CD4-positive, alpha-beta T cell (primary cell): Measurements from ENCODE around the gene LINC00237. TPM values are rescaled to one million over a fixed set of nuclear protein-coding genes. Genes with fewer than 3 reads are reported as not detected.

ENCODE experiments used
- ATAC-seq: fragments of 200-7000 bp; cut with Tn5 transposase; one replicate; pipeline ENCODE4 v1.10.0; 2022; ENCODE audit warnings: mild to moderate bottlenecking; ENCODE audit not compliant: poor library complexity
- CTCF ChIA-PET: fragments of 350-600 bp; sonication (Branson Sonifier 250); formaldehyde crosslinking; loops from one replicate; lab custom pipeline; 2021; ENCODE audit warnings: antibody characterized with exemption, inconsistent platforms; lab: Charles Lee
- POLR2A ChIA-PET: fragments of 350-600 bp; sonication (Branson Sonifier 250); formaldehyde crosslinking; loops from one replicate; lab custom pipeline; 2021; ENCODE audit warnings: antibody characterized with exemption, inconsistent platforms; lab: Charles Lee
- DNase-seq, 14 experiments: peaks; one replicate each; pipeline ENCODE4 v3.0.0-alpha.2; 2013 to 2020; ENCODE audit warnings: mixed read lengths in 2 of 14
- H3K27ac ChIP-seq, 2 donors: one replicate each; pipeline versions ENCODE4 v1.5.1 to v1.7.0; 2013; ENCODE audit warnings: low read length in 2 of 2, low read depth in 1 of 2, mild to moderate bottlenecking in 1 of 2
- H3K27me3 ChIP-seq, 2 experiments: 1 replicate in 1 of 2; 2 replicates in 1 of 2; pipeline versions ENCODE4 v1.6.1 to v1.7.0; 2013; ENCODE audit warnings: low read length in 2 of 2, control low read depth in 1 of 2, mild to moderate bottlenecking in 1 of 2, moderate library complexity in 1 of 2; ENCODE audit not compliant: insufficient read depth in 2 of 2, control insufficient read depth in 1 of 2
- H3K36me3 ChIP-seq: one replicate; pipeline ENCODE4 v1.6.1; 2013; ENCODE audit warnings: low read length, control low read depth; ENCODE audit not compliant: insufficient read depth
- H3K4me1 ChIP-seq: one replicate; pipeline ENCODE4 v1.6.1; 2013; ENCODE audit warnings: low read length, control low read depth; ENCODE audit not compliant: insufficient read depth
- H3K4me3 ChIP-seq: one replicate; pipeline ENCODE4 v1.5.1; 2013; ENCODE audit warnings: mild to moderate bottlenecking, low read length, moderate library complexity
- H3K9me3 ChIP-seq, 2 experiments: 1 replicate in 1 of 2; 2 replicates in 1 of 2; pipeline versions ENCODE4 v1.6.1 to v1.7.0; 2013; ENCODE audit warnings: low read length in 2 of 2, mild to moderate bottlenecking in 2 of 2, control low read depth in 1 of 2, moderate library complexity in 1 of 2; ENCODE audit not compliant: control insufficient read depth in 1 of 2, insufficient read depth in 1 of 2
- H3K27ac Mint-ChIP-seq: one replicate; pipeline ENCODE4 v1.8.0; 2020; ENCODE audit warnings: mixed read lengths
- H3K27me3 Mint-ChIP-seq: one replicate; pipeline ENCODE4 v1.8.0; 2021; ENCODE audit warnings: mixed read lengths
- H3K36me3 Mint-ChIP-seq: one replicate; pipeline ENCODE4 v1.8.0; 2021; ENCODE audit warnings: low read depth, mixed read lengths
- H3K4me1 Mint-ChIP-seq: one replicate; pipeline ENCODE4 v1.8.0; 2021; ENCODE audit warnings: low read depth, mixed read lengths
- H3K4me3 Mint-ChIP-seq: one replicate; pipeline ENCODE4 v1.8.0; 2020; ENCODE audit warnings: mild to moderate bottlenecking, mixed read lengths
- H3K9me3 Mint-ChIP-seq: one replicate; pipeline ENCODE4 v1.8.0; 2020; ENCODE audit warnings: mixed read lengths
- intact Hi-C, 2 experiments: fragments of 100-400 bp; cut with DNase I in 1 of 2; cut with micrococcal nuclease in 1 of 2; formaldehyde crosslinking; loops; one replicate each; pipeline versions ENCODE4 v1.15.1 to v1.9.0; 2023 to 2025; cut with DNase I, micrococcal nuclease
- total RNA-seq, 174 experiments: library from RNA in 2 of 174; stranded (reverse) in 2 of 174; gene quantifications; one replicate each; pipeline ENCODE4 v1.2.3 and lab custom pipeline; 2021 to 2026
- TF ChIP-seq, protein P1 (sequence below): fragments of 200-600 bp; IDR thresholded peaks from one replicate; pipeline ENCODE4 v1.8.0; 2022; ENCODE audit warnings: antibody characterized with exemption, mild to moderate bottlenecking

LINC00237 gene
- total RNA-seq, 2 experiments from 2014 or later: not detected

DNA sequence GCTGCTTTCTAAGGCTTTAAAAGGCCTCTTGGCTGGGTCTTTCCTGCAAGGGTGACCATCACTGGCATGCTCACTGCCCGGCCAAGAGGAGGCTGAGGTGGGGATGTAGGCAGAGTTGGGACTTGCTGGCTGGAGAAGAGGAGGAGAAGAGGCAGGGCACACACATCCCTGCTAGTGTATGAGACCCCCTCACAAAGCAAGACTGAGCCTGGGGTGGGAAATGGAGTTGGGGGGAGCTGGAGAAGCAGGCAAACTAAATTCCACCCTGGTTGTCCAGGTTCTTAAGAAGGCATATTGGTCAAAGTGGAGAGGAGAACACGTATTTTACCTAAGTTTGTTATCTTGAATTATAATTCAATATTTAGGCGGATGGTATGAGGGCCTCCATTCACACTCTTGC, 18.0 kb upstream of the LINC00237 start:
- Histone ChIP-seq H3K27ac (no peak overlapping the region), H3K9me3 (no peaks in the 10 kb centered on the region), H3K36me3 (no peaks in the 10 kb centered on the region), H3K4me1 (peaks cover 14% of the 10 kb centered on the region), H3K4me3 (no peak overlapping the region), H3K27me3 (no peaks in the 10 kb centered on the region)
- ATAC-seq (no peak), DNase-seq (no peak)
- ChIA-PET POLR2A (interaction anchor here (1.5 kb wide), 1 partner anchor 16 kb away, joined by 6 read pairs; no protein-coding TSS in a partner anchor), CTCF (no interaction called here)
- Mint-ChIP-seq H3K27me3 (peaks cover 10% of the 10 kb centered on the region), H3K9me3 (no peaks in the 10 kb centered on the region), H3K36me3 (peaks cover 5% of the 10 kb centered on the region), H3K4me3 (peak overlapping the region; percentile 68), H3K4me1 (peaks cover 32% of the 10 kb centered on the region), H3K27ac (no peak overlapping the region)
- TF ChIP-seq, protein P1, sequence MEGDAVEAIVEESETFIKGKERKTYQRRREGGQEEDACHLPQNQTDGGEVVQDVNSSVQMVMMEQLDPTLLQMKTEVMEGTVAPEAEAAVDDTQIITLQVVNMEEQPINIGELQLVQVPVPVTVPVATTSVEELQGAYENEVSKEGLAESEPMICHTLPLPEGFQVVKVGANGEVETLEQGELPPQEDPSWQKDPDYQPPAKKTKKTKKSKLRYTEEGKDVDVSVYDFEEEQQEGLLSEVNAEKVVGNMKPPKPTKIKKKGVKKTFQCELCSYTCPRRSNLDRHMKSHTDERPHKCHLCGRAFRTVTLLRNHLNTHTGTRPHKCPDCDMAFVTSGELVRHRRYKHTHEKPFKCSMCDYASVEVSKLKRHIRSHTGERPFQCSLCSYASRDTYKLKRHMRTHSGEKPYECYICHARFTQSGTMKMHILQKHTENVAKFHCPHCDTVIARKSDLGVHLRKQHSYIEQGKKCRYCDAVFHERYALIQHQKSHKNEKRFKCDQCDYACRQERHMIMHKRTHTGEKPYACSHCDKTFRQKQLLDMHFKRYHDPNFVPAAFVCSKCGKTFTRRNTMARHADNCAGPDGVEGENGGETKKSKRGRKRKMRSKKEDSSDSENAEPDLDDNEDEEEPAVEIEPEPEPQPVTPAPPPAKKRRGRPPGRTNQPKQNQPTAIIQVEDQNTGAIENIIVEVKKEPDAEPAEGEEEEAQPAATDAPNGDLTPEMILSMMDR: no peak
- intact Hi-C loops: loop anchor here (1.0 to 10.0 kb wide), 4 partner anchors 21 to 411 kb away; partner anchors contain the start of gene RALGAPA2 (in 1 of the 2)

DNA sequence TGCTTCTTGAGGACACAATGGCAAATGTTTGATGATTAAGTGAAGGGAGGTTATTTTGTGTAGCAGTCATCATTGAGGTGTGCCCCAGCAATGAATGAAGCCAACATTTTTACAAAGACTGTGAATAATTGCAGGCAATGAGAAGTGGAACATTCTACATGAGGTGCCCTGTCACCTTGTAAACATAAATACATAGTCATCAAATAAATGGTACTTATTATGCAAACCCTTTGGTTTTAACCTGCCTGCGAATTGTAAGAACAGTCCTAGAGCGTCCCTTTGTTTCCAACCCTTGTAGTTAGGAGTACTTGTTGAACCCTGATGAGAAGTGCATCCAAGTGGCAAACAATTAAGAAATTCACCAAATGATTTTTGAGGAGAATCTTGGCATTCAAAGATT, 12.6 kb upstream of the LINC00237 start:
- peaks cover 58% of the 10 kb centered on the region for H3K27me3 Mint-ChIP-seq
- no peaks in the 10 kb centered on the region for H3K4me1 Mint-ChIP-seq
- no peak overlapping the region for H3K4me3 Mint-ChIP-seq
- TF ChIP-seq, protein P1: no peak
- H3K36me3 Mint-ChIP-seq: no peaks in the 10 kb centered on the region
- Histone ChIP-seq H3K4me1 (no peaks in the 10 kb centered on the region), H3K27me3 (peaks cover 3 to 5% of the 10 kb centered on the region in 2 experiments), H3K27ac (no peak overlapping the region), H3K36me3 (no peaks in the 10 kb centered on the region), H3K4me3 (no peak overlapping the region), H3K9me3 (no peaks in the 10 kb centered on the region)
- no peak for ATAC-seq
- no peaks in the 10 kb centered on the region for H3K9me3 Mint-ChIP-seq
- intact Hi-C loops: no loop called here
- H3K27ac Mint-ChIP-seq: no peak overlapping the region
- POLR2A ChIA-PET: no interaction called here
- CTCF ChIA-PET: no interaction called here
- DNase-seq: no peak

DNA sequence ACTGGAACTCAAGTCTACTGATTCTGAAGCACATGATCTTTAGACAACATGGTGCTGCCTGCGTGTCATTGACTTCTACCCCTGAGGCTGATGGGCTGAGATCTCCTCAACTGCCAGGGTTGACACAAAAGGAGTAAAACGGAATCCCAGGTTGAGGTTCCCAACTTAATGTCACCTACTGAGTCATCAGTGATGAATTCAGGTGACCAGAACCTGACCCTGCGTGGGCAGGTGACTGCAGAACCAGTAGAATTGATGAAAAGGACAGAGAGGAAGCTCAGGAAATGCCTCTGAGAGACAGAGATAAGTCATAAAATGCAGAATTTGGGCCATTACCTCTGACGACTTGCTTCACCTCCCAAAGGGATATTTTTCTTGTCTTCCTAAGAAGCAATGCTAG, 12.0 kb upstream of the LINC00237 start:
- Mint-ChIP-seq H3K9me3 (no peaks in the 10 kb centered on the region), H3K27me3 (peaks cover 64% of the 10 kb centered on the region), H3K4me3 (no peak overlapping the region), H3K36me3 (no peaks in the 10 kb centered on the region), H3K4me1 (no peaks in the 10 kb centered on the region), H3K27ac (no peak overlapping the region)
- Histone ChIP-seq H3K36me3 (no peaks in the 10 kb centered on the region), H3K27ac (no peak overlapping the region), H3K27me3 (peaks cover 5 to 7% of the 10 kb centered on the region in 2 experiments), H3K4me3 (no peak overlapping the region), H3K4me1 (no peaks in the 10 kb centered on the region), H3K9me3 (no peaks in the 10 kb centered on the region)
- DNase-seq: no peak
- TF ChIP-seq, protein P1: no peak
- no peak for ATAC-seq
- CTCF ChIA-PET: interaction anchor here (0.8 kb wide), 1 partner anchor 10 kb away, joined by 3 read pairs; no protein-coding TSS in a partner anchor
- POLR2A ChIA-PET: no interaction called here
- intact Hi-C loops: no loop called here
